GM19467 (cell line): ENCODE data around the gene MC5R.
"Not testable (repeated sequence)": the region's sequence is repeated elsewhere in the genome, so short reads cannot be mapped to it uniquely, and the experiment has no call there.

Experiments used
- ATAC-seq: cut with Tn5 transposase; IDR thresholded peaks from one replicate; pipeline ENCODE4 v1.9.1; 2021; ENCODE audit warnings: mild to moderate bottlenecking, moderate library complexity; ENCODE audit not compliant: unreplicated experiment

MC5R gene

GRCh38 chr18:13836559-13836958 is 12.6 kb downstream of the MC5R start:
- no peak for ATAC-seq

GRCh38 chr18:13849791-13850190 is 25.8 kb downstream of the MC5R start:
- no peak for ATAC-seq

- ATAC-seq, result not testable (repeated sequence)
Observed at GRCh38 chr18:13862898-13863297, 38.9 kb downstream of the MC5R start.

- no peak for ATAC-seq
Observed at GRCh38 chr18:13868501-13869271, 44.7 kb downstream of the MC5R start.

- no peak for ATAC-seq
Observed at GRCh38 chr18:13871701-13872100, 47.8 kb downstream of the MC5R start.

GRCh38 chr18:13872373-13872772 is 48.4 kb downstream of the MC5R start:
- no peak for ATAC-seq

GRCh38 chr18:13872932-13873331 is 49.0 kb downstream of the MC5R start:
- no peak for ATAC-seq

- ATAC-seq, result no peak
Observed at GRCh38 chr18:13874558-13874957, 50.6 kb downstream of the MC5R start.
